ENCODE measurements around the gene INF2.

DNA sequence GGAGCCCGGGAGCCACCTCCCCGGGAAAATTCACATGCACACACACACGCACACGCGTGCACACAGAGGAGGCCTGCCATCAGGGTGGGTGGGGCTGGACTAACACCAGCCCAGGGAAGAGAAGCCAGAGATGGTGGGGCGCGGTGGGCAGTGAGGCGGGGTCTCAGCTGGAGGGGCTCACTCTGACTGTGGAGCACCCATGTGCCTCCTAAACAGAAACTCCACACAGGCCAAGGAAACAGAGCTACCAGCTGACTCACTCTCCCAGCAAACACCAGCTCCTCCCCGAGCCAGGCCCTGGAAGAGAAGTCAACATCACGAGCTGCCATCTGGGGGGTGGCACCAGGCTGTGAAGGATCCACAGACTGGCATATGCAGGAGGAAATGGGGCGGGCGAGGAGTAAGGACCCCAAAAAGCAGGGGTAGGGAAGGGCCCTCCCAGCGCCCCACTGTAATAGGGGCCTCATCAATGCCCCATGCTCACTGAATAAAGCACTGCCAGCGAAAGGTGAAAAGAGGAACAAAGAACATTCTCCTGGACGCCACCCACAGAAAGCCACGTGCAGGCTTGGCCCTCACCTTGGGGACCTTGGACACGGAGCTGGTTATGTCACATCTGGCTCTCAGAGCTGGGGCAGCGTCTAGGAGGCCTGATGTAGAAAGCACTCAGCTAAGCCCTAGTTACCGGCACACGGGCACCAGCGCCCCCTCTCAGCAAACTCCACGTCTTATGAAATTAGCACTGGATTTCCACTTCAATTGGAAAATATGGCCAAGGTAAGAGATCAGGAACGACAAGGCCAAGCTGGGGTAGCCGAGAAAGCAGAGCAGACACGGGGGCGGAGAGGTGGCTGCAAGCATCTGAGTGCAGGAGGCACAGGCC is 8.4 kb upstream of the INF2 start:
- TF ChIP-seq JUN (IDR thresholded peaks at IDR 0.05; ENCODE audit: borderline replicate concordance, insufficient read depth, insufficient read length, low read depth), result no peak
- TF ChIP-seq, protein P1, sequence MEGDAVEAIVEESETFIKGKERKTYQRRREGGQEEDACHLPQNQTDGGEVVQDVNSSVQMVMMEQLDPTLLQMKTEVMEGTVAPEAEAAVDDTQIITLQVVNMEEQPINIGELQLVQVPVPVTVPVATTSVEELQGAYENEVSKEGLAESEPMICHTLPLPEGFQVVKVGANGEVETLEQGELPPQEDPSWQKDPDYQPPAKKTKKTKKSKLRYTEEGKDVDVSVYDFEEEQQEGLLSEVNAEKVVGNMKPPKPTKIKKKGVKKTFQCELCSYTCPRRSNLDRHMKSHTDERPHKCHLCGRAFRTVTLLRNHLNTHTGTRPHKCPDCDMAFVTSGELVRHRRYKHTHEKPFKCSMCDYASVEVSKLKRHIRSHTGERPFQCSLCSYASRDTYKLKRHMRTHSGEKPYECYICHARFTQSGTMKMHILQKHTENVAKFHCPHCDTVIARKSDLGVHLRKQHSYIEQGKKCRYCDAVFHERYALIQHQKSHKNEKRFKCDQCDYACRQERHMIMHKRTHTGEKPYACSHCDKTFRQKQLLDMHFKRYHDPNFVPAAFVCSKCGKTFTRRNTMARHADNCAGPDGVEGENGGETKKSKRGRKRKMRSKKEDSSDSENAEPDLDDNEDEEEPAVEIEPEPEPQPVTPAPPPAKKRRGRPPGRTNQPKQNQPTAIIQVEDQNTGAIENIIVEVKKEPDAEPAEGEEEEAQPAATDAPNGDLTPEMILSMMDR (IDR thresholded peaks at IDR 0.05; ENCODE audit: extremely low read depth in 1 of 2, insufficient read depth in 1 of 2, low read depth in 1 of 2, low read length in 2 of 2), result no peak

Measured in endothelial cell of umbilical vein (primary cell).